NOMO-1 treated with DMSO at 0.1 percent for 48 hours (cell line): ENCODE data around the gene CLMP.
A peak's percentile ranks its signal among the peaks of the same experiment; 100 is the strongest.
"Not testable (repeated sequence)": the region's sequence is repeated elsewhere in the genome, so short reads cannot be mapped to it uniquely, and the experiment has no call there.

Experiments
- DNase-seq: peaks from one replicate; lab custom pipeline; 2025; ENCODE audit not compliant: unreplicated experiment; lab: John Stamatoyannopoulos, UW

The CLMP gene

DNA sequence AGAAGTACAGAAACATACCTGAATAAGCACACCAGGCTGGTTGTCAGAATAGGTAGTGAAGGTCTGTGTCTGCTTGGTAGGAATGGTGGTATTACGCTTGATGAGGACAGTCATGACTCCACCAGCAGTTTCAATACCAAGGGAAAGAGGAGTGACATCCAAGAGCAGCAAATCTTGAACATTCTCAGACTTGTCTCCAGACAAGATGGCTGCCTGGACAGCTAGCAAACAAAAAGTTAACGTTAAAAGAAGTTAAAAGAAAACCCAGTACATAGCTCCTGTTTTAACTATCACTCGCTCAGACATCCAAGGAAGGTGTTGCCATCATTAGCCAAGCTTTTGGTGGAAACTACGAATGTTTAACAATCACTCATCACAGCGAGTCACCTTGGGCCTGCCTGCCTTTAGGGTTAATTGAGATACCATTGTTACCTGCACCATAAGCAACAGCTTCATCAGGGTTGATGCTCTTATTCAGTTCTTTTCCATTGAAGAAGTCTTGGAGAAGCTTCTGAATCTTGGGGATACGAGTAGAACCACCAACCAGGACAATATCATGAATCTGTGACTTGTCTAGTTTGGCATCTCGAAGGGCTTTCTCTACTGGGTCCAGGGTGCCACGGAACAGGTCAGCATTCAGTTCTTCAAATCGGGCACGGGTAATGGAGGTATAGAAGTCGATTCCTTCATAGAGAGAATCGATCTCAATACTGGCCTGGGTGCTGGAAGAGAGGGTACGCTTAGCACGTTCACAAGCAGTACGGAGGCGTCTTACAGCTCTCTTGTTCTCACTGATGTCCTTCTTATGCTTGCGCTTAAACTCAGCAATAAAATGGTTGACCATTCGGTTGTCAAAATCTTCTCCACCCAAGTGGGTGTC lies 135.8 kb downstream of the CLMP start:
- DNase-seq, result not testable (repeated sequence)

- DNase-seq, result no peak
These were observed 137.3 kb downstream of the CLMP start for GRCh38 chr11:123057661-123058305.

- DNase-seq, result no peak
These were observed 138.1 kb downstream of the CLMP start for GRCh38 chr11:123056835-123057491.

DNA sequence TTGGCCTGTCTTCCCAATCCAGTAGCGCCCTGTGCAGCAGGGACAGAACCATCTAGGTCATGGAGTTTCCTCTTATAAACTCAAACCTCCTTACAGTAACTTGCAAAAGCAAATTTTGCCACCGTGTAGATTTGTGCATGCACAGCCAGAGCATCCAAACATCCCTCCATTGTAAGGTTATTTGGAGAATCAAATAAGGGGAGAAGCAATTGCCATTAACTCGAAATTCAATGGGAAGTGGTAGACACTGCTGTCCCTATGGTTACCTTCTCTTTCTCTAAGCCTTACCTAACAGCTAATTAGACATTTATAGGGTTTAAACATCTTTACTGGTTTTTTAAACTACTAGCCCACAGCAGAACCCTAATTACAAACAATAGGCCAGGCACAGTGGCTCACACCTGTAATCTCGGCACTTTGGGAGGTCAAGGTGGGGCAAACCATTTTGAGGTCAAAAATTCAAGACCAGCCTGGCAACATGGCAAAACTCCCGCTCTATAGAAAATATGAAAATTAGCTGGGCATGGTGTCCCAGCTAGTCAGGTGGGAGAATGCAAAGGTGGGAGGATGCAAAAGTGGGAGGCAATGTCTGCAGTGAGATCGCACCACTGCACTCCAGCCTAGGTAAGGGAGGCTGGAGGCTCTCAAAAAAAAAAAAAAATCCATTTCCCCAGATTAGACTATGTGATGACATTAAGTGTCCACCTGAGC lies 139.7 kb downstream of the CLMP start:
- DNase-seq, result no peak

DNA sequence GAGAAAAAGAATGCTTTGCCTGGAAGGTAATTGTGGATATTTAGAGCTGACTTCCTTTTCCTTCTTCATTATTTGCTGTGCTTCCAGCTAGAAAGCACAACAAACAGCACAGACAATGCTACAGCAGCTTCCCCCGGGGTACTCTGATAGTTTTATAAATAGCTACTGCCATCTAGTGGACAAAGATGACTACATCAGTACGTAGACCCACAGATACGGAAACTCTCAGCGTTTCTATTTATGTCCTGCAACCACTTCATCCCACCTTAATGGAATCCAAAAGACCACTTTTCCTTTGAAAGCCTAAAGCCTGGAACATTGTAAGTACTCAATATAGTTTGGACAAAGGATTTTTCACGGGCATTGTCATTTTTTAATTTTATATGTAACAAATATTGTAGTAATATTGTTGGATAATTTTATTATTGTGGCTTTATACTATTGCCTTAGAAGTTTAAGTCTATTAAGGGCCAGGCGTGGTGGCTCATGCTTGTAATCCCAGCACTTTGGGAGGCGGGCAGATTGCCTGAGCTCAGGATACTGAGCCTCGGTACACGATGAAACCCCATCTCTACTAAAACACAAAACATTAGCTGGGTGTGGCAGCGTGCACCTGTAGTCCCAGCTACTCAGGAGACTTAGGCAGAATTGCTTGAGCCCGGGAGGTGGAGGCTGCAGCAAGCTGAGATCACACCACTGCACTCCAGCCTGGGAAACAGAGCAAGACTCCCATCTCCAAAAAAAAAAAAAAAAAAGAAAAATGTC lies 140.6 kb downstream of the CLMP start:
- peak; percentile 72 for DNase-seq

DNA sequence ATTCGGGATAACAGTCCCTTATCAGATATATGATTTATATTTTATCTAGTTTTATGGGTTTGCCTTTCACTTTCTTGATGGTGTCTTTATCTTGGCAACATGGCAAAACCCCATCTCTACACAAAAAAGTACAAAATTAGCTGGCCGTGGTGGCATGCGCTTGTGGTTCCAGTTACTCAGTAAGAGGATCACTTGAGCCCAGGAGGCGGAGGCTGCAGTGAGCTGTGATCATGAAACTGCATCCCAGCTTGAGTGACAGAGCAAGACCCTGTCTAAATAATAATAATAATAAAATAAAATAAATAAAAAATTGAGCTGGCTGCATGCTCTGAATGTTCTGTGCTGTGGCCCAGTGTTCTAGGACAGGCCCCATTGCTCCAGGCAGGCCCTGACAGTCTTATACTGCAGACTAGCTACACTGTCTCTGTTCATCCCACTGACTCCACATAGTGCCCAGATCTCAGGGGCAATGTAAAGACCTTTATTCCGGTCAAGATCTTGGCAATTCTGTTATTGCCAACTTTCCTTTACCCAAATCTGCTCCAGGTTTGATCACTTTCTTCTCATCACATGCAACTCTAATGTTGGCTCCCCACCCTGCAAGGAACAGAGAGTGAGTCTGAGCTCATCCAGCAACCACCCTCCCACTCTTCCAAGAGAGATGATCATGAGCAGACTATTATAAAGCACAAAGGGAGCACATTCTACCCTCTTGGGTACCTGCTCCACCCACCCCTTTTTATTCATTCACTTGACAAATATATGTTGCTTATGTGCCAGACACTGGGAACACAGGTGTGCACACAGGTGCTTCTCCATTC lies 141.9 kb downstream of the CLMP start:
- no peak for DNase-seq

- no peak for DNase-seq
These were observed 143.4 kb downstream of the CLMP start for GRCh38 chr11:123051634-123052033.

DNA sequence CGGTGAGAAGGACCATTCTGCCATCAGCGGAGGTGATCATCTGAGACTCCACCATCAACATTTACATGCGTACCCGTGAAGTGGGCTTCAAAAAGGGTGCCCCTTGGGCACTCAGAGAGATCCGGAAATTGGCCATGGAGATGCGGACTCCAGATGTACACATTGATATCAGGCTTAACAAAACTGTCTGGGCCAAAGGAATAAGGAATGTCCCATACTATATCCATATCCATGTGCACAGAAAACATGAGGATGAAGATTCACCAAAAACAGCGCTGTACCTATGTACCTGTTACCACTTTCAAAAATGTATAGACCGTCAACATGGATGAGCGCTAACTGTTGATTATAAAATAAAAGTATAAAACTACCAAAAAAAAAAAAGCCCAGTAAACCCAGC lies 143.9 kb downstream of the CLMP start:
- DNase-seq, result no peak

- DNase-seq, result no peak
These were observed 147.1 kb downstream of the CLMP start for GRCh38 chr11:123047947-123048293.

DNA sequence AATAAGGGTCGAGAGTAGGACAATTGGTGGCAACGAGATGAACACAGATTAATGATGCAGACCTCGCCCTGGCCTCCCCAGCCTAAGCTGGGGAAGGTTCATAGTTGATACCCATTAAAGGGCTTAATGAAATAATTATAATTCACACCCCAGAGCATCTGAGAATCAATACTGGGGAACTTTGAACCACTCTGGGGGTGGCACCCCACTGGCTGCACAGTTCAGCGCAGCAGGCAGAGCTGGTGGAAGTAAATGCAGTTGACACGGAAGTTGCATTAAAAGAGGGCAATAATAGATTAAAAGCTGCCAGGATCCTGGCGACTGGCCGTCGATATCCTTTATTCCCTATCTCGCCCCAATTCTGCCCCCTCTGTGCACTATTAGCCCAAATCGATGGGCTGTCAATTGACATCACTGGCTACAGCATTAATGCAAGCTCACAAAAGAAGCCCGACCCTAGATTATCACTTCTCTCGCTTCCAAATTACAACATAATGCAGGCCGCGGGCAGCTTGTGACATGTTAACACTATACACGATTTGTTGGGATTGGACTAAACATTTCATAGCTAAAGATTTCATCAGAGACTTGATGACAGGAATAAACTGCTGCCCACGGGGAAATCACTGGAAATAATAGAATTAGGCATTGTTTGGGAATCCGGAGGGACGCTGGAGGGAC lies 147.6 kb downstream of the CLMP start:
- no peak for DNase-seq

DNA sequence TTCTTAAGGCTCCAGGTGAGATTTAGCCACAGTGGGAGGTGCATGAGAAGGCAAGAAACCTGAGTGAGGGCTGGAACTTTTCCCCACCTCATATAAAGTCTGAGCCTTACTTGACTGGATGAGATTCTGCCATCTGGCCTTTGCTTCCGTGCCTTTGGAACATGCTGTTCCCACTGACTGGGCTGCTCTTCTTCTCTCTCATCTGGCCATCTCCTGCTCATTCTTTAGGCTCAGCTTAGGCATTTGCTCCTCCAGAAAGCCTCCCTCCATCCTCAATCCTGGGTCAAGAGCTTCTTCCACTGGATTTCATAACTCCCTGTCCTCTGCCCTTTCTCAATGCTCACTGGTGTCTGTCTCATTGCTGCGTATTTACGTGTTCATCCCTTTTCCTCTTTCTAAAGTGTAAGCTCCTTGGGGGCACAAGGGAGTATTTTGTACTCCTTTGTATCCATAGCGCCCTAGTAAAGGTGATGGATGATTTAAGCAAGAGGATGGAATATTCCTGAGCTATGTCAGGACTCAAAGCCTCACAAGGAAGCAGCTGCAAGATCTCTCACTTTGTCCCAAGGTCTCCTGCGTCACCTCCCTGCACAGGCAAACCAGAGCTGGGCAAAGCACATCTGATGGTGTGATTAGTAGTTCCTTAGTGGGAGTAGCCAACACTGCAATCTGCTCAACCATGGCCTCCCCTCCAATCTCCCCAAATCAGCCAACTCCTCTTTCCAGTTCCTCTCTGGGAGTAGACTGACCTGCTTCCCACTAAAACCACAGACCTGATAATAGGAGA lies 148.4 kb downstream of the CLMP start:
- no peak for DNase-seq

- DNase-seq, result no peak
These were observed 149.9 kb downstream of the CLMP start for GRCh38 chr11:123045101-123045500.

DNA sequence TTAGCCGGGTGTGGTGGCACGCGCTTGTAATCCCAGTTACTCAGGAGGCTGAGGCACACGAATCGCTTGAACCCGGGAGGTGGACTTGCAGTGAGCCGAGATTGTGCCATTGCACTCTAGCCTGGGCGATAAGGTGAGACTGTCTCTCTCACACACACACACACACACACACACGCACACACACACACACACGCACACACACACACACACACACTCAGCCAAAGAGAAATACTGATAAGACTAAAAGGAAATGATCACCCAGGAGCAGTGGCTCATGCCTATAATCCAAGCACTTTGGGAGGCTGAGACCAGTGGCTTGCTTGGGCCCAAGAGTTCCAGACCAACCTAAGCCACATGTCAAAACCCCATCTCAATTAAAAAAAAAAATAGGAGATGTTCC lies 153.9 kb downstream of the CLMP start:
- DNase-seq, result no peak

GRCh38 chr11:123040111-123040432 lies 155.0 kb downstream of the CLMP start:
- DNase-seq, result no peak

- peak; percentile 13 for DNase-seq
These were observed 159.2 kb downstream of the CLMP start for GRCh38 chr11:123035831-123036230.

DNA sequence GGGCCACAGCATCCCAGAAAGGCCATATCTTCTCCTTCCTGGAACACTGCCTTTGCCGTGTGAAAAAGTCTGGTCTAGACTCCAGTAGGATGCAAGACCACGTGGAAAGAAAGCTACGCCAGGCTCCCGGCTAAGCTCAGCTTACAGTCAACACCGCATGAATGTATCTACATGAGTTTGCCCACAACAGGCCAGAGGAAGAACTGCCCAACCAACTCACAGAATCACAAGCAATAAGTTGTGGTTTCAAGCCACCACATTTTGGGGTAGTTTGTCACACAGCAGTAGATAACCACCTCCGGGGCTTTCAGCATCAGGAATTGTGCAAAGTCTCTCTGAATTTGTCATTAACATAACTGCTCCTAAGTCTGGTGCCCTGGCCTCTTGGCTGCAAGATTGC lies 160.5 kb downstream of the CLMP start:
- DNase-seq, result peak; percentile 77

DNA sequence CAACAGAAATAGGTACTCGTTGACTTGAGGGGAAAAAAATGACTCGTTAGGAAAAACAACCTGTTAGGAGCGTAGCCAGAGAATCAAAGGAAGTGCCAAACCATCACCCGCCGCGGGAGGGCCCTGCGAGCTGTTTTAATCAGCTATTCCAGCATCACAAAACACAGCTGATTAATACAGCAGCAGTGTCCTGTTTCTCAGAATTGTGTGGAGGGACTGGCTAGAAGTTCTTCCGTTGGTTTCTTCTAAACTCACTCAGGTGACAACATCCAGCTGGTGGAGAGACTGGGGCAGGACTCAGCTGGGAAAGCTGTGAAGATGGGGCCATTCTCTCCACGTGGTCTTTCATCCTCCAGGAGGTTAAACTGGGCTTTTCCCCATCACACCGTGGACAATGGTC lies 161.2 kb downstream of the CLMP start:
- DNase-seq, result no peak

DNA sequence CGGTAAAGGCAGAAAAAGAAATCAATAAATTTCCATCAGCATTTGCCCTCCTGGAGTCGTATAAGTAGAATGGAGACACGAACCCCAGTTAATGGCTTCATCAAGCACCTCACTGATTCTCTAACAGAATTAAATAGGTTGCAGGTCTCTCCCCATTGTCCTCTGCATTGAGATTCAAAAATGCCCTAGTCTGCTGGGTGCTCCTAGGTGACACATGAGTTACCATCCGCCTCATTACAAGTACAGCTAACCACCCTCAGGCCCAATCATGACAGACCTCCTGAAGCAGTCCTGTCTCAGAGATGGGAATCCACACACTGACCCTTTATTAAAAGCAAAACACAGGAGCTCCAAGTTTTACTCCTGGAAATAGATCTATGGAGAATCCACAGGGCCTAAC lies 164.5 kb downstream of the CLMP start:
- no peak for DNase-seq

DNA sequence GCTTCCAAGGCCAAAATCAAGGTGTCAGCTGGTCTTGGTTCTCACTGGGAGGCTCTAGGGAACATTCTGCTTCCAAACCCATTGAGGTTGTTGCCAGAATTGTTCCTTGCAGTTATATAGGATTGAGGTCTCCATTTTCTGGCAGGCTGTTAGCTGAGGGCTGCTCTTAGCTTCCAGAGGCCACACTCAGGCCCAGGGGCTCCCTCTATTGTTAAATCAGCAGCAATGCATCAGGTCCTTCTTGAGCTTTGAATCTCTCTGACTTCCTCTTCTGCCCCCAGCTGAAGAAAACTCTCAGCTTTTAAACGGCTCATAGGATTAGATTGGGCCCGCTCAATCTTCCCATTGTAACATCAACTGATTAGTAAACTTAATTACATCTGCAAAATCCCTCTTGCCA lies 174.1 kb downstream of the CLMP start:
- peak; percentile 79 for DNase-seq
